HCT116 (cell line): ENCODE data around the gene CTXND1.

Source experiments
- CEBPB ChIP-seq: IDR thresholded peaks from 2 replicates; pipeline ENCODE4 v1.6.1; 2012; ENCODE audit warnings: low read depth
- EZH2 ChIP-seq: fragments of 200-600 bp; sonication (generic); IDR thresholded peaks from 2 replicates; pipeline ENCODE4 v1.6.1; 2017; ENCODE audit warnings: antibody characterized with exemption, mixed run types
- EZH2phosphoT487 ChIP-seq: fragments of 200-600 bp; IDR thresholded peaks from 2 replicates; pipeline ENCODE4 v1.6.1; 2018; ENCODE audit warnings: antibody characterized with exemption, borderline replicate concordance
- POLR2A ChIP-seq: IDR thresholded peaks from 2 replicates; pipeline ENCODE4 v1.7.0; 2011; ENCODE audit warnings: borderline replicate concordance; ENCODE audit not compliant: insufficient read depth, insufficient read length; ENCODE audit errors: extremely low read depth
- POLR2AphosphoS5 ChIP-seq: IDR thresholded peaks from 2 replicates; pipeline ENCODE4 v1.6.1; 2011; ENCODE audit warnings: mild to moderate bottlenecking, low read depth, low read length, moderate library complexity
- TCF7L2 ChIP-seq: IDR thresholded peaks from 2 replicates; pipeline ENCODE4 v1.7.0; 2011; ENCODE audit warnings: borderline replicate concordance, inconsistent platforms; ENCODE audit not compliant: insufficient read depth, insufficient read length; ENCODE audit errors: extremely low read depth
- ZFX ChIP-seq: fragments of 450-650 bp; IDR thresholded peaks from 2 replicates; pipeline ENCODE4 v1.6.1; 2017
- TF ChIP-seq, protein P1 (sequence below), 3 experiments: fragments of 200-600 bp in 1 of 3; sonication (generic) in 1 of 3; IDR thresholded peaks in 2 of 3; conservative IDR thresholded peaks in 1 of 3; 2 replicates each; pipeline ENCODE4 v1.5.1; 2012 to 2017; ENCODE audit warnings: low read depth in 2 of 3, low read length in 2 of 3, antibody characterized with exemption in 1 of 3, borderline replicate concordance in 1 of 3, control low read depth in 1 of 3, mild to moderate bottlenecking in 1 of 3, mixed read lengths in 1 of 3, mixed run types in 1 of 3, moderate library complexity in 1 of 3; ENCODE audit not compliant: insufficient read depth in 1 of 3

DNA sequence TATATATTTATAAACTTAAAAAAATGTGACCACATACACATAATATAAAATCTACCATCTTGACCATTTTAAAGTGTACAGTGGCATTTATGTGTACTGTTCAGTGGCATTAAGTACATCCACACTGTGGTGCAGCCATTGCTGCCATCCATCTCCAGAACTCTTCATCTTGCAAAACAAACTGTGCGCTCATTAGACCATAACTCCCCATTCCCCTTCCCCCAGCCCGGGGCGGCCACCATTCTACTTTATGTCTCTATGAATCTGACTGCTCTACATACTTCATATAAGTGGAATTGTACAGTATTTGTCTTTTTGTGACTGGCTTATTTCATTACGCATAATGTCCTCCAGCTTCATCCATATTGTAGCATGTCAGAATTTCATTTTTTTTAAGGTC lies 47.8 kb downstream of the CTXND1 start:
- TF ChIP-seq, protein P1, sequence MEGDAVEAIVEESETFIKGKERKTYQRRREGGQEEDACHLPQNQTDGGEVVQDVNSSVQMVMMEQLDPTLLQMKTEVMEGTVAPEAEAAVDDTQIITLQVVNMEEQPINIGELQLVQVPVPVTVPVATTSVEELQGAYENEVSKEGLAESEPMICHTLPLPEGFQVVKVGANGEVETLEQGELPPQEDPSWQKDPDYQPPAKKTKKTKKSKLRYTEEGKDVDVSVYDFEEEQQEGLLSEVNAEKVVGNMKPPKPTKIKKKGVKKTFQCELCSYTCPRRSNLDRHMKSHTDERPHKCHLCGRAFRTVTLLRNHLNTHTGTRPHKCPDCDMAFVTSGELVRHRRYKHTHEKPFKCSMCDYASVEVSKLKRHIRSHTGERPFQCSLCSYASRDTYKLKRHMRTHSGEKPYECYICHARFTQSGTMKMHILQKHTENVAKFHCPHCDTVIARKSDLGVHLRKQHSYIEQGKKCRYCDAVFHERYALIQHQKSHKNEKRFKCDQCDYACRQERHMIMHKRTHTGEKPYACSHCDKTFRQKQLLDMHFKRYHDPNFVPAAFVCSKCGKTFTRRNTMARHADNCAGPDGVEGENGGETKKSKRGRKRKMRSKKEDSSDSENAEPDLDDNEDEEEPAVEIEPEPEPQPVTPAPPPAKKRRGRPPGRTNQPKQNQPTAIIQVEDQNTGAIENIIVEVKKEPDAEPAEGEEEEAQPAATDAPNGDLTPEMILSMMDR (IDR thresholded peaks at IDR 0.05 in 2 of 3, conservative IDR thresholded peaks at IDR 0.05 in 1 of 3; ENCODE audit: borderline replicate concordance in 1 of 3, insufficient read depth in 1 of 3, low read depth in 2 of 3, low read length in 2 of 3), result no peak
- TF ChIP-seq POLR2A (no peak), CEBPB (no peak), EZH2 (no peak), ZFX (no peak), EZH2phosphoT487 (no peak), TCF7L2 (no peak), POLR2AphosphoS5 (no peak)
